ENCODE results near the gene GFRA3.

- TF ChIP-seq, protein P1, sequence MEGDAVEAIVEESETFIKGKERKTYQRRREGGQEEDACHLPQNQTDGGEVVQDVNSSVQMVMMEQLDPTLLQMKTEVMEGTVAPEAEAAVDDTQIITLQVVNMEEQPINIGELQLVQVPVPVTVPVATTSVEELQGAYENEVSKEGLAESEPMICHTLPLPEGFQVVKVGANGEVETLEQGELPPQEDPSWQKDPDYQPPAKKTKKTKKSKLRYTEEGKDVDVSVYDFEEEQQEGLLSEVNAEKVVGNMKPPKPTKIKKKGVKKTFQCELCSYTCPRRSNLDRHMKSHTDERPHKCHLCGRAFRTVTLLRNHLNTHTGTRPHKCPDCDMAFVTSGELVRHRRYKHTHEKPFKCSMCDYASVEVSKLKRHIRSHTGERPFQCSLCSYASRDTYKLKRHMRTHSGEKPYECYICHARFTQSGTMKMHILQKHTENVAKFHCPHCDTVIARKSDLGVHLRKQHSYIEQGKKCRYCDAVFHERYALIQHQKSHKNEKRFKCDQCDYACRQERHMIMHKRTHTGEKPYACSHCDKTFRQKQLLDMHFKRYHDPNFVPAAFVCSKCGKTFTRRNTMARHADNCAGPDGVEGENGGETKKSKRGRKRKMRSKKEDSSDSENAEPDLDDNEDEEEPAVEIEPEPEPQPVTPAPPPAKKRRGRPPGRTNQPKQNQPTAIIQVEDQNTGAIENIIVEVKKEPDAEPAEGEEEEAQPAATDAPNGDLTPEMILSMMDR (IDR thresholded peaks at IDR 0.05; ENCODE audit: insufficient read depth, low read depth, low read length), result no peak
- no peak for TF ChIP-seq EZH2 (IDR thresholded peaks at IDR 0.05; ENCODE audit: insufficient read depth, low read length)
Observed at GRCh38 chr5:138287246-138287645, 12.8 kb upstream of the GFRA3 start.

Data from astrocyte (in vitro differentiated cells and primary cell).